HL-60 (cell line): ENCODE data around the gene RGL4.

ENCODE experiments used
- GABPA ChIP-seq: IDR thresholded peaks from 2 replicates; pipeline ENCODE4 v1.6.1; 2012; ENCODE audit warnings: low read depth
- POLR2AphosphoS5 ChIP-seq: IDR thresholded peaks from 2 replicates; pipeline ENCODE4 v1.6.1; 2012; ENCODE audit warnings: low read depth
- TF ChIP-seq, protein P1 (sequence below): IDR thresholded peaks from one replicate; pipeline ENCODE4 v1.5.1; 2011; ENCODE audit warnings: low read length, control low read depth, inconsistent platforms; ENCODE audit not compliant: insufficient read depth
- TF ChIP-seq, protein P2 (sequence below): IDR thresholded peaks from 2 replicates; pipeline ENCODE4 v1.6.1; 2012; ENCODE audit warnings: low read depth; ENCODE audit not compliant: insufficient replicate concordance

DNA sequence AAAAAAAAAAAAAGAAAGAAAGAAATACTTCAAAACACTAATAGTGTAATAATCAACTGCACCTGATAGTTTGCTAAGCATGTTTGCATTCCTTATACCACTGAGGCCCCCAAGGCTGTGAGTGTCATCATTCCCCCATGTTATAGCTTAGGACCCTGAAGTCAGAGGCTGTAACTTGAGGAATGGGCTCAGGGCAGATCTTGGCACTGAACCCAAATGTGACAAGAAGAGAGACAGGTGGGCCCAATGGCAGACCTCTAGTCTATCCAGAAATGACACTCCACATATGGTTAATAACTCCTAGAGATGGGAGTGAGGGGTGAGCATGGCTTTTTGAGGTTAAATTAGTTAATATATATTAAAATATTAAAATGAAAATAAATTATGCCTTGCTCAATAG, 46.9 kb downstream of the RGL4 start:
- TF ChIP-seq, protein P1, sequence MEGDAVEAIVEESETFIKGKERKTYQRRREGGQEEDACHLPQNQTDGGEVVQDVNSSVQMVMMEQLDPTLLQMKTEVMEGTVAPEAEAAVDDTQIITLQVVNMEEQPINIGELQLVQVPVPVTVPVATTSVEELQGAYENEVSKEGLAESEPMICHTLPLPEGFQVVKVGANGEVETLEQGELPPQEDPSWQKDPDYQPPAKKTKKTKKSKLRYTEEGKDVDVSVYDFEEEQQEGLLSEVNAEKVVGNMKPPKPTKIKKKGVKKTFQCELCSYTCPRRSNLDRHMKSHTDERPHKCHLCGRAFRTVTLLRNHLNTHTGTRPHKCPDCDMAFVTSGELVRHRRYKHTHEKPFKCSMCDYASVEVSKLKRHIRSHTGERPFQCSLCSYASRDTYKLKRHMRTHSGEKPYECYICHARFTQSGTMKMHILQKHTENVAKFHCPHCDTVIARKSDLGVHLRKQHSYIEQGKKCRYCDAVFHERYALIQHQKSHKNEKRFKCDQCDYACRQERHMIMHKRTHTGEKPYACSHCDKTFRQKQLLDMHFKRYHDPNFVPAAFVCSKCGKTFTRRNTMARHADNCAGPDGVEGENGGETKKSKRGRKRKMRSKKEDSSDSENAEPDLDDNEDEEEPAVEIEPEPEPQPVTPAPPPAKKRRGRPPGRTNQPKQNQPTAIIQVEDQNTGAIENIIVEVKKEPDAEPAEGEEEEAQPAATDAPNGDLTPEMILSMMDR: no peak
- no peak for TF ChIP-seq GABPA
- TF ChIP-seq, protein P2, sequence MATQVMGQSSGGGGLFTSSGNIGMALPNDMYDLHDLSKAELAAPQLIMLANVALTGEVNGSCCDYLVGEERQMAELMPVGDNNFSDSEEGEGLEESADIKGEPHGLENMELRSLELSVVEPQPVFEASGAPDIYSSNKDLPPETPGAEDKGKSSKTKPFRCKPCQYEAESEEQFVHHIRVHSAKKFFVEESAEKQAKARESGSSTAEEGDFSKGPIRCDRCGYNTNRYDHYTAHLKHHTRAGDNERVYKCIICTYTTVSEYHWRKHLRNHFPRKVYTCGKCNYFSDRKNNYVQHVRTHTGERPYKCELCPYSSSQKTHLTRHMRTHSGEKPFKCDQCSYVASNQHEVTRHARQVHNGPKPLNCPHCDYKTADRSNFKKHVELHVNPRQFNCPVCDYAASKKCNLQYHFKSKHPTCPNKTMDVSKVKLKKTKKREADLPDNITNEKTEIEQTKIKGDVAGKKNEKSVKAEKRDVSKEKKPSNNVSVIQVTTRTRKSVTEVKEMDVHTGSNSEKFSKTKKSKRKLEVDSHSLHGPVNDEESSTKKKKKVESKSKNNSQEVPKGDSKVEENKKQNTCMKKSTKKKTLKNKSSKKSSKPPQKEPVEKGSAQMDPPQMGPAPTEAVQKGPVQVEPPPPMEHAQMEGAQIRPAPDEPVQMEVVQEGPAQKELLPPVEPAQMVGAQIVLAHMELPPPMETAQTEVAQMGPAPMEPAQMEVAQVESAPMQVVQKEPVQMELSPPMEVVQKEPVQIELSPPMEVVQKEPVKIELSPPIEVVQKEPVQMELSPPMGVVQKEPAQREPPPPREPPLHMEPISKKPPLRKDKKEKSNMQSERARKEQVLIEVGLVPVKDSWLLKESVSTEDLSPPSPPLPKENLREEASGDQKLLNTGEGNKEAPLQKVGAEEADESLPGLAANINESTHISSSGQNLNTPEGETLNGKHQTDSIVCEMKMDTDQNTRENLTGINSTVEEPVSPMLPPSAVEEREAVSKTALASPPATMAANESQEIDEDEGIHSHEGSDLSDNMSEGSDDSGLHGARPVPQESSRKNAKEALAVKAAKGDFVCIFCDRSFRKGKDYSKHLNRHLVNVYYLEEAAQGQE: no peak
- no peak for TF ChIP-seq POLR2AphosphoS5
